ENCODE data around the gene TRMT2A.

- TF ChIP-seq CTCF (IDR thresholded peaks at IDR 0.05): no peak
- no peak for TF ChIP-seq POLR2A (IDR thresholded peaks at IDR 0.05; ENCODE audit: low read depth)
- TF ChIP-seq POLR2AphosphoS5 (IDR thresholded peaks at IDR 0.05): no peak
- TF ChIP-seq EP300 (IDR thresholded peaks at IDR 0.05): no peak
These were observed 33.6 kb upstream of the TRMT2A start, which contains the start of gene CCDC188 for GRCh38 chr22:20150381-20151275.

All from esophagus muscularis mucosa (tissue), 4 donors.